Measurements from ENCODE around the gene BOC. TPM values are rescaled to one million over a fixed set of nuclear protein-coding genes. Genes with fewer than 3 reads are reported as not detected.

Gene BOC
- total RNA-seq, 2 experiments from 2014 or later, result not detected

DNA sequence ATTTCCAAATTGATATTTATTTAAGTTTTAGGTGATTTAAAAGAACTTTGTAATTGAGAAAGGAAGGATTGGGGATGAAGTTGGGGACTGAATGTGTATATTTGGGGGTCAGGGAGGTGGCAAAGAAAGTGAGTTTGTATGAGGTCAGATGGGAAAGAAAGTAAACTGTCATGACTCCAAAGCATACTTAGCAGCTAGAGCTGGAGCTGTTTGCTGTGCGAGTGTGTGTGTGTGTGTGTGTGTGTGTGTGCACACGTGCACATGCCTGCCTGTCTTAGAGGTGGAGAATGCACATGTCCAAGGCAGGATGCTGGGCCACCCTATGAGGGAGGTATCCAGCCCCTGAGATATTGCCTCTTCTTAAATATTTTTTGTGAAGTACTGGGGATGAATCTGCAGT lies 21.0 kb downstream of the BOC start:
- ChIA-PET POLR2A (interaction anchor here (1.0 kb wide), 1 partner anchor 31 kb away, joined by 3 read pairs; no protein-coding TSS in a partner anchor), CTCF (interaction anchor here (2.2 kb wide), 1 partner anchor 56 kb away, joined by 8 read pairs; no protein-coding TSS in a partner anchor)
- H3K4me3 Mint-ChIP-seq, result no peak overlapping the region
- DNase-seq, result no peak
- H3K27ac Mint-ChIP-seq, result no peak overlapping the region
- H3K27me3 Mint-ChIP-seq, result no peaks in the 10 kb centered on the region
- H3K4me1 Mint-ChIP-seq (ENCODE audit: low read depth), result peaks cover 3% of the 10 kb centered on the region
- intact Hi-C loops (cut with micrococcal nuclease), result no loop called here
- no peaks in the 10 kb centered on the region for H3K36me3 Mint-ChIP-seq
- H3K9me3 Mint-ChIP-seq, result no peaks in the 10 kb centered on the region

DNA sequence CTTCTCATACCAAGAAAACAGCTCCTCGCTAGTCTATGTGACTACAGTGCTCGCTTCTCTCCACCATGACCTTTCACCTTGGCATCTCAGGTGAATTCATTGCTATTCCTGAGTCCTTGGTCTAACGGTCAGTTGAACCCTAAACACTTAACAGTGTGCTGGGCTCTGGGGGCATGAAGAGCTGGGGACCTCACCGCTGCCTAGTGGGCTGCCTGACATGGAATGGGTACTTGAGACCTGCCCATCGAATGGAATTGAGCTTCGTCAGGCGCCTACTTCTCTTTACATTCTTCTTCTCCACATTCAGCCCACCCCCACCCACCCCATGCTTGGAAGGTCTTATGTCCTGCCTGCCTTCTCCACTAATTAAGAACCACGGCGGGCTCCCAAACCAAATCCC lies 22.1 kb downstream of the BOC start:
- intact Hi-C loops (cut with micrococcal nuclease), result no loop called here
- ChIA-PET CTCF (interaction anchor here (2.2 kb wide), 1 partner anchor 55 kb away, joined by 8 read pairs; no protein-coding TSS in a partner anchor), POLR2A (no interaction called here)
- Mint-ChIP-seq H3K9me3 (no peaks in the 10 kb centered on the region), H3K4me3 (no peak overlapping the region), H3K27me3 (no peaks in the 10 kb centered on the region), H3K27ac (no peak overlapping the region), H3K4me1 (ENCODE audit: low read depth) (peaks cover 3% of the 10 kb centered on the region), H3K36me3 (no peaks in the 10 kb centered on the region)
- no peak for DNase-seq

GRCh38 chr3:113234028-113234427 lies 22.7 kb downstream of the BOC start:
- H3K27ac Mint-ChIP-seq, result no peak overlapping the region
- POLR2A ChIA-PET, result no interaction called here
- H3K9me3 Mint-ChIP-seq, result no peaks in the 10 kb centered on the region
- H3K4me3 Mint-ChIP-seq, result no peak overlapping the region
- CTCF ChIA-PET, result interaction anchor here (2.2 kb wide), 1 partner anchor 54 kb away, joined by 8 read pairs; no protein-coding TSS in a partner anchor
- H3K36me3 Mint-ChIP-seq, result no peaks in the 10 kb centered on the region
- intact Hi-C loops (cut with micrococcal nuclease), result no loop called here
- H3K27me3 Mint-ChIP-seq, result no peaks in the 10 kb centered on the region
- peaks cover 3% of the 10 kb centered on the region for H3K4me1 Mint-ChIP-seq (ENCODE audit: low read depth)
- no peak for DNase-seq

DNA sequence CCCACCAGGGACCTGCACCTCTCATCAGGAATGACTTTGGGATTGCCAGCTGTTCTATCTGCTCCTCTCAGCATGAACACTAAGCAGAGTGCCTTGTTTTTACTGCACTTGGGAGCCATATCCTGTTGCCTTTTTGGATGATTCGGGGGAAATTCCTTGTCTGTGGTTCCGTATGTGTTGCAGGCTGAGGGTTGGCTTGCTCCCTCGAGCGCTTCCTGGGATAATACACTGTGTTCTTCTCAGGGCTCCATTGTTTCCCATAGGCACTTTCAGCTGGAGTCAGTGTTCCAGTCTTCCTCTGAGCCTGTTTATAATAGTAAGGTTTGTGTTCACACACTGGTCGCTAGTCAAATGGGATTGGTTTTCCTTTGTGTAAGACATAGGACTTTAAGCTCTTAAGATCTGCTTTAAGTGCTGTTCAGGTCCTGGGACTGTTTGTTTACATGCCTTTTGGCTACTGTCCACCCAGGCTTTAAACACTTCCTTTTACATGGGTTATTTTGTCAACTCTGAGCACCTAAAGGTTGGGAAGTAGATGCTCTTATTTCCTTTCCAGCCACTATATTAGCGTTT lies 23.4 kb downstream of the BOC start:
- no peak for DNase-seq
- H3K9me3 Mint-ChIP-seq, result no peaks in the 10 kb centered on the region
- CTCF ChIA-PET, result interaction anchor here (0.9 kb wide), 1 partner anchor 90 kb away, joined by 3 read pairs; no protein-coding TSS in a partner anchor
- no peak overlapping the region for H3K4me3 Mint-ChIP-seq
- H3K4me1 Mint-ChIP-seq (ENCODE audit: low read depth), result peaks cover 3% of the 10 kb centered on the region
- POLR2A ChIA-PET, result no interaction called here
- no peak overlapping the region for H3K27ac Mint-ChIP-seq
- no peaks in the 10 kb centered on the region for H3K27me3 Mint-ChIP-seq
- H3K36me3 Mint-ChIP-seq, result no peaks in the 10 kb centered on the region
- intact Hi-C loops (cut with micrococcal nuclease), result no loop called here

DNA sequence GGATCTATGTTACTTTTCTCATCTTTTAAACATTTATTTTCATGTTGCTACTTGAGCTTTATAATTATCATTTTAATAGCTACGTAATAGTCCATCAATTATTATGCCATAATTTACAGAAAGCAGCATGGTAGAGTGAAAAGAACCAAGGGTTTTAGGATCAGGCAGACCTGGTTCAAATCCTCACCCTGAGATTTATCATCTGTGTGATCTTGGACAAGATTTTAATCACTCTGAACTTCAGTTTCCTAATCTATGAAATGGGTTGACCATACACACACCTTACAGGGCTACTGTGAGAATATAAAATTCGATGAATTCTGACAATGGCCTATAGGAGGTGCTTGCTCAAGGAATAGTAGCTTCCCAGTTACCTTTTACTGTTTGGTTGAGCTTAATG lies 27.1 kb downstream of the BOC start:
- Mint-ChIP-seq H3K36me3 (no peaks in the 10 kb centered on the region), H3K4me3 (no peak overlapping the region), H3K27ac (no peak overlapping the region), H3K9me3 (no peaks in the 10 kb centered on the region), H3K27me3 (peaks cover 3% of the 10 kb centered on the region), H3K4me1 (ENCODE audit: low read depth) (peaks cover 10% of the 10 kb centered on the region)
- no peak for DNase-seq
- intact Hi-C loops (cut with micrococcal nuclease), result no loop called here
- POLR2A ChIA-PET, result no interaction called here
- CTCF ChIA-PET, result no interaction called here

- ChIA-PET POLR2A (no interaction called here), CTCF (no interaction called here)
- Mint-ChIP-seq H3K27me3 (peaks cover 6% of the 10 kb centered on the region), H3K36me3 (no peaks in the 10 kb centered on the region), H3K27ac (no peak overlapping the region), H3K4me3 (no peak overlapping the region), H3K4me1 (ENCODE audit: low read depth) (peaks cover 10% of the 10 kb centered on the region), H3K9me3 (no peaks in the 10 kb centered on the region)
- DNase-seq, result no peak
- intact Hi-C loops (cut with micrococcal nuclease), result no loop called here
Measured at GRCh38 chr3:113240841-113241240, 29.5 kb downstream of the BOC start.

DNA sequence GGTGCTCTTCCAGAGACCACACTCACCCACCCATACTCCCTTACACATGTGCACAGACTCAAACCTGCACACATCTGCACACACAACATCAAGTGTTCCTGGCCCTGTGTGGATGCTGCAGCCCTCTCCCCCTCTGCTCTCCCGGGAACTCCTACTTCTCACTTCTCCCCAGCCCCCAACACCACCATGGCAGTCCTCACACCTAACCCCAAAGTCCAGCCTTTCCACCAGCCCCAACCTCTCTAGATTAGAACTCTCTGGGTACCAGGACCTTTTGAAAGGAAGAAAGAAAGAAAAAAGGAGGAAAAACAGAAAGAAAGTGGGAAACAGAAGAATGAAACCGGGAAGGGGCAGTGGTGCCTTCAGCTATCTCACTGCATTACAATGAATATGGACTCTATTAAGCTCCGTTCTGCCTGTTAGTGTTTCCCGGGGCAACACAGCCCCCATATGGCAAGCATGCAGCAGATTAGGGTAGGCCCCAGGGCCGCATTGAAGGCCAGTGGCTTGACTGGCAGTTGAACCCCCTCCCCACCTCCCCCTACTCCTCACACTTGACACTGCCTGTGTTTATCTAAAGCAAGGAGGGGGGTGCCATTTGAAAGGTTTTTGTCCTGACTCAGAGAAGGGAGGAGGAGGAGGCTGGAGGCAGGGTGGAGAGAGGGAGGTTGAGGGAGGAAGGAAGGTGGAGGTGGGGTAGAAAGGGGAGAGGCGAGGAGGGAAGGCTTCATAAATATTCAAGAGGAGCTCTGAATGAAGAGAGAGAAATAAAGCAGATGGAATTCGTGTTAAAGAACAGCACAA lies 30.1 kb downstream of the BOC start:
- ChIA-PET CTCF (no interaction called here), POLR2A (no interaction called here)
- no peak for DNase-seq
- no peaks in the 10 kb centered on the region for H3K36me3 Mint-ChIP-seq
- H3K9me3 Mint-ChIP-seq, result no peaks in the 10 kb centered on the region
- H3K27ac Mint-ChIP-seq, result no peak overlapping the region
- no peak overlapping the region for H3K4me3 Mint-ChIP-seq
- intact Hi-C loops (cut with micrococcal nuclease), result no loop called here
- peaks cover 10% of the 10 kb centered on the region for H3K4me1 Mint-ChIP-seq (ENCODE audit: low read depth)
- peaks cover 6% of the 10 kb centered on the region for H3K27me3 Mint-ChIP-seq

DNA sequence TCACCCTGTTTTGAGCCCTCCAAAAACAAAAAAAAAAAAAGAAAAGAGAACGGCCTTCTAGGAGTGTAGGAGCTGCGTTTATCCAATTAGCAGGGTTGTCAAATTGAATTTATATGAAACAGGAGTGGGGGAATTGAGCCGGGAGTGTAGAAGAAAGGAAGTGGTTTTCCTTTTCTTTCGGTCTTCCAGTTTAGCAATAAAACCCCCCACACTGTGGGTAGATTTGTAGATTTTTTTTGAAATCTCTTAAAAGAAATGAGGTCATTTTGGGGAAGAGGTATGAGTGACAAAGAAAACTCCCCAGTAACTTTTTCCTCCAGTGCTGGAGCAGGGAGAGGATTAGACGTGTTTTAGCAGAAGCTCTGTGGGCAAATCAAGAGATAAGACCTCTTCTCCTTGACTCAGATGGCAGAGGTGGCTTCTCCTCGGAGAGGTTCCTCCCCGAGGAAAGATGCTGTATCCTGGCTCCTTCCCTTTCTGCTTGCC lies 30.8 kb downstream of the BOC start:
- no peak for DNase-seq
- Mint-ChIP-seq H3K27ac (no peak overlapping the region), H3K36me3 (no peaks in the 10 kb centered on the region), H3K27me3 (peaks cover 7% of the 10 kb centered on the region), H3K9me3 (no peaks in the 10 kb centered on the region), H3K4me3 (no peak overlapping the region), H3K4me1 (ENCODE audit: low read depth) (peaks cover 10% of the 10 kb centered on the region)
- intact Hi-C loops (cut with micrococcal nuclease), result no loop called here
- ChIA-PET CTCF (no interaction called here), POLR2A (no interaction called here)

GRCh38 chr3:113243071-113243470 lies 31.7 kb downstream of the BOC start:
- ChIA-PET POLR2A (no interaction called here), CTCF (interaction anchor here (0.6 to 1.2 kb wide), 2 partner anchors 45 to 158 kb away, joined by 3 to 4 read pairs; no protein-coding TSS in a partner anchor)
- DNase-seq, result no peak
- H3K4me1 Mint-ChIP-seq (ENCODE audit: low read depth), result peaks cover 10% of the 10 kb centered on the region
- intact Hi-C loops (cut with micrococcal nuclease), result no loop called here
- peaks cover 7% of the 10 kb centered on the region for H3K27me3 Mint-ChIP-seq
- H3K4me3 Mint-ChIP-seq, result no peak overlapping the region
- no peaks in the 10 kb centered on the region for H3K9me3 Mint-ChIP-seq
- H3K36me3 Mint-ChIP-seq, result no peaks in the 10 kb centered on the region
- no peak overlapping the region for H3K27ac Mint-ChIP-seq

GRCh38 chr3:113243846-113244245 lies 32.5 kb downstream of the BOC start:
- CTCF ChIA-PET, result interaction anchor here (0.6 to 1.2 kb wide), 3 partner anchors 12 to 159 kb away, joined by 3 to 4 read pairs (median 3); no protein-coding TSS in a partner anchor
- Mint-ChIP-seq H3K9me3 (no peaks in the 10 kb centered on the region), H3K27me3 (peaks cover 9% of the 10 kb centered on the region), H3K4me1 (ENCODE audit: low read depth) (peaks cover 10% of the 10 kb centered on the region), H3K4me3 (no peak overlapping the region), H3K36me3 (no peaks in the 10 kb centered on the region), H3K27ac (no peak overlapping the region)
- DNase-seq, result no peak
- intact Hi-C loops (cut with micrococcal nuclease), result no loop called here
- POLR2A ChIA-PET, result no interaction called here

DNA sequence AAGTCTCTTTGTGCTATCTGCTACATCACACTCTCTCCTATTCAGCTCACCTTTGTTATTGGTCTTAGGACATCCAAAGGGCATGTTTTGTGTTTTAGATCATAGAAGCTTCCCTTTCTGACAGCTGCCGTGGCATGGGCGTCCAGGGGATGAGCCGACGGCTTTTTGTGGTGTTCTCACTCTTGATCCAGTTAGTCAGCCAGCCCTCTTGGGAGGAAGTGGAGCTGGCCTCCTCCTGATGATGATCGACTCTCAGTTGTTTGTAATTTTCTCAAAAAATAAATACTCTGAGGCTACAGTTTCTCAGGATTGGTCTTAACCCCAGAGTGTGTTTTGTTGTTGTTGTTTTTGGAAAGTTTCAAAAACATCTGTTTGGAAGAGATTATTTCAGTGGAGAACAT lies 34.4 kb downstream of the BOC start:
- no peak for DNase-seq
- ChIA-PET POLR2A (no interaction called here), CTCF (interaction anchor here (1.5 kb wide), 1 partner anchor 42 kb away, joined by 4 read pairs; no protein-coding TSS in a partner anchor)
- Mint-ChIP-seq H3K9me3 (no peaks in the 10 kb centered on the region), H3K36me3 (no peaks in the 10 kb centered on the region), H3K4me3 (no peak overlapping the region), H3K27ac (no peak overlapping the region), H3K27me3 (peaks cover 9% of the 10 kb centered on the region), H3K4me1 (ENCODE audit: low read depth) (peaks cover 10% of the 10 kb centered on the region)
- intact Hi-C loops (cut with micrococcal nuclease), result no loop called here

- no peaks in the 10 kb centered on the region for H3K9me3 Mint-ChIP-seq
- intact Hi-C loops (cut with micrococcal nuclease), result no loop called here
- POLR2A ChIA-PET, result no interaction called here
- no peak overlapping the region for H3K4me3 Mint-ChIP-seq
- no peak for DNase-seq
- peaks cover 5% of the 10 kb centered on the region for H3K4me1 Mint-ChIP-seq (ENCODE audit: low read depth)
- peaks cover 7% of the 10 kb centered on the region for H3K27me3 Mint-ChIP-seq
- no peak overlapping the region for H3K27ac Mint-ChIP-seq
- CTCF ChIA-PET, result no interaction called here
- no peaks in the 10 kb centered on the region for H3K36me3 Mint-ChIP-seq
Measured at GRCh38 chr3:113247068-113247467, 35.7 kb downstream of the BOC start.
